ENCODE measurements around the gene SNRNP200.
"Not testable (repeated sequence)": the region's sequence is repeated elsewhere in the genome, so short reads cannot be mapped to it uniquely, and the experiment has no call there.

SNRNP200 gene

GRCh38 chr2:96274355-96275056 is 30.8 kb downstream of the SNRNP200 start:
- no peak for DNase-seq (ENCODE audit: low spot score)

DNA sequence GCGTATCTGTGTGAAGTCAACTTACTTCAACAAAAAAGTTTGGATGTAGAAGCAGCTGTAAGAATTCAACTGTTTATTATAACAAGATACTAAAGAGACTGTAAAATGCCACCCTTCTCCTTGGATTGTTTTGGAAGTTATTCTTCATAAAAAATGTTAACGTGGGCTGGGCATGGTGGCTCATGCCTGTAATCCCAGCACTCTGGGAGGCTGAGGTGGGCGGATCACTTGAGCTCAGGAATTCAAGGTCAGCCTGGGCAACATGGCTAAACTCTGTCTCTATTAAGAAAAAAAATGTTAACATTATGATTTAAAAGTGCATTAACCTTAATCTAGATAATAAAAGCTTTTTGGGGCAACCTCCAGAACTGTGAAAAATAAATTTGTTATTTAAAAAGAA is 31.6 kb downstream of the SNRNP200 start:
- no peak for DNase-seq (ENCODE audit: low spot score)

- DNase-seq (ENCODE audit: low spot score), result no peak
Observed at GRCh38 chr2:96271995-96272394, 33.4 kb downstream of the SNRNP200 start.

- DNase-seq (ENCODE audit: low spot score), result peak; percentile 62
Observed at GRCh38 chr2:96267159-96267971, 38.0 kb downstream of the SNRNP200 start.

- peak; percentile 99 for DNase-seq (ENCODE audit: low spot score)
Observed at GRCh38 chr2:96265840-96266679, 39.3 kb downstream of the SNRNP200 start, which contains the start of the genes CIAO1 and TMEM127. TSS of gene CIAO1 (plus strand) at chr2:96266225. CDS start at chr2:96266351, 126 bp downstream. TSS of gene TMEM127 (minus strand) at chr2:96265997. CDS start at chr2:96265381, 616 bp downstream.

GRCh38 chr2:96265349-96265839 is 40.0 kb downstream of the SNRNP200 start:
- peak; percentile 10 for DNase-seq (ENCODE audit: low spot score)

- peak; percentile 9 for DNase-seq (ENCODE audit: low spot score)
Observed at GRCh38 chr2:96264656-96265348, 40.5 kb downstream of the SNRNP200 start.

DNA sequence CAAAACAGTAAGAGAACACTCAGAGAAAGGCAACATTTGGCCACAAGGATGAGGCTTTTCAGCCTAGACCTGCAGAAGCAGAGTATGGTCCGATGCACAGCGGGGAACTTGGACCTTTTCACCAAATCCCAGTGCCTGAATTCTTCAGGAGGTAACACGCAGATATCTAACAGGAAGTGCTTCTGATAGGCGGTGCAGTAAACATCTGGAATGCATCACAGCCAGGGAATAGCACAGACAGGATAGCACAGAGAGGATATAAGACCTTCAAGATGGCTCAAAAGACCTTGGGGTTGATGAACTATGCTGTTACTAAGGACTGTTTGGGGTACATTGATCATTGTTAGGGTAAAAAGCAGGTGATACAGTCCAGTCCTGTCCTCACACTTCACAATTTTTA is 41.3 kb downstream of the SNRNP200 start:
- no peak for DNase-seq (ENCODE audit: low spot score)

DNA sequence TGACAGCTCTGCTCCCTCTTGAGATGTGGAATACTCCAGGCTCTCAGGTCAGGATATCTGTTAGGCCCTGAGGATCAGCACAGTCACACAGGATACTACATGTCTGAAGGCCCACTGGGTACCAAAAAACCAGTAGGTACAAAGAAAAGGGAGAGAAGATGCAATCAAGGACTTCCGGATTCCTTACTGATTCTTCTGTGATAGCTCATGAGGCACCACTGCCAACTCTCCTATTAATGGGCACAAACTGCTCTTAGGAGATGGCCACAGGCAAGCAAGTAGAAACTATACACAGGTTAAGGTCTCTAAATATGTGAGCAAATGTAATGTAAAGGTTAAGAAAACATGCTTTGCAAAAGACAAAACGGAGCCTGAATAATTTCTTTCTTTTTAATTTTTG is 43.0 kb downstream of the SNRNP200 start:
- no peak for DNase-seq (ENCODE audit: low spot score)

DNA sequence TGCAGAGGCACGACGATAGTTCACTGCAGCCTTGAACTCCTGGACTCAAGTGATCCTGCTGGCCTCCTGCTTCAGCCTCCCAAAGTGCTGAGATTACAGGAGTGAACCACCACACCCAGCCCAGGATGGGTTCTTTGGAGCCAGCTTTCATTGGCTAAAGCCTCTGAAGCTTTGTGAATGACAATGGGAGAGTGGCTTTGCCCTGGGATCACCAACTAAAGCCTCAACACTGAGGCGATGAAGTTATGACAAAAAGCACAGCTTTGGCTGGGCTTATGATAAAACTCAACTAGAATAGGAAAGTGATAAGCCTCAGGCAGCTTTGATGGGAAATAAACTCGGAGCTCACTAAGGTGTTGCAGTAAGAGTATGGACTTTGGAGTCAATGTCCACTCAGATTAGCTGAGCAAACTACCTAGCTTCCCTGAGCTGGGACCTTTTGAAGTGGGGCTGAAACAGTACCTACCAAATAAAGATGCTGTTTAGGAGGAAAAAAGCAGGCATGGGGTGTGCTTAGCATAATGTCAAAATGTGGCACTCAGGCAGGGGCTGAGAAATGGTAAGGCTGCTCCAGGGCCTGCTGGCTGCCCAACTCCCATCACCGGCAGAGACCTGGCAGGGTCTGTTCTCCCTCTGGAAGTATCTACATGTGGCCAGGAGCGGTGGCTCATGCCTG is 43.9 kb downstream of the SNRNP200 start:
- no peak for DNase-seq (ENCODE audit: low spot score)

GRCh38 chr2:96260387-96261260 is 44.7 kb downstream of the SNRNP200 start:
- peak; percentile 22 for DNase-seq (ENCODE audit: low spot score)

GRCh38 chr2:96259497-96259921 is 45.8 kb downstream of the SNRNP200 start:
- DNase-seq (ENCODE audit: low spot score), result no peak

- no peak for DNase-seq (ENCODE audit: low spot score)
Observed at GRCh38 chr2:96258166-96259022, 47.0 kb downstream of the SNRNP200 start.

GRCh38 chr2:96257744-96258143 is 47.6 kb downstream of the SNRNP200 start:
- DNase-seq (ENCODE audit: low spot score), result not testable (repeated sequence)

DNA sequence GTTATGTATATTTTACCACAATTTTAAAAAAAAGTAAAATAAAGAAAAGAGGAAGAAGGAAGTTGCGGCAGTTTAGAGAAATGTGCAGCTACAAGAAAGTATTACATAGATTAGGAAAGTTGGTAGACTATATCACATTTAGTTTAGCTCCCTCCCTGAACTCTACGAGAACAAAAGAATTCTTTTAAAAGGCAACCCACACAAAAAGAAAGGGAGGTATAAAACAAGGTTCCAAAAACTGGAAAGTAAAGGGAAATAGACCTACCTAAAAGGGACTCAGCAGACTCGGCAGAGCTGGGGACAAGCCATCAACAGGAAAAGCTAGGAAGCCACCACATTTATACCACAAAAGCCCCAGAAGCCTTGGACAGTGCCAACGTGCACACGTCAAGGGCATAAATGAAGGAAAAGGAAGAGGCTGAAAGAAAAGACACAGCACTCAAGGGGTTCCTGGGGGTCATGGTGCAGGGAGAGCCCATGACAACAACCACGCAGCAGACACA is 48.7 kb downstream of the SNRNP200 start:
- DNase-seq (ENCODE audit: low spot score), result no peak

GRCh38 chr2:96254571-96254970 is 50.8 kb downstream of the SNRNP200 start:
- no peak for DNase-seq (ENCODE audit: low spot score)

DNA sequence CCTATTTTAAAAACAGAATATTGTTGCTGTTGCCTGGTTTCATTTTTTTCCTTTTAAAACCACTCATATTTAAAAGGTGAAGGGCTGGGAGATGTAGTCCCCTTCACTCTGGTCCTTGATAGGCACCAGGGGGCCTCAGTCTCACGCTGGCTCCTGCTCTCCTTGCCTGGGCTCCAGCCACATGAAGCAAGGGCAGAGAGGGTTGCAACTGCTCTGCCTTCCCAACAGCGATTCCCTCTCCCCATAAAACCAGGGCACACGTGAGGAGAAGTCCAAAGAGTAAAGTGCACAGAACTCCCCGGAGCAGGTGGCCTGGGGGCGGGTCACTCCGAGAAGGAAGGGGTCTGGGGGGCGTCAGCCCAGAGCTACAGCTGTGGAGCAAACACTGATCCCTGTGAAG is 52.3 kb downstream of the SNRNP200 start:
- no peak for DNase-seq (ENCODE audit: low spot score)

DNA sequence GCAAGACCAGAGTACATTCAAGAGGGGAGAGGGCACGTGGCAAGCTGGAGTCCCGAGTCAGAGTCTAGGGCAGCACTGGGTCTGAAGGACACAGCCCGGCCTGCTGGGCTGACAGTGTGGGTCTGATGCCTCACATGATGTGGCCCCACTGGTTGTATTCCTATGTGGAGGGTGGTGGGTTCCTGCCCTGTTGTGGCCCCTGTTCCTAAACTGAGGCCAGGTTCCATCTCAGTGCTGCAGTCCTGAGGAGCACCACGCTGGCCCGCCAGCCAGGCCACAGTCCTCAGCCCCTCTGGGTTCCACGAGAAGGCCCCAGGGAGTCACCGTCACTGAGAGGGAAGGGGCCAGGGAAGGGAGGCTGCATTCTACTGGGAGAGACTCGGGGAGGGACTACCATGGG is 52.8 kb downstream of the SNRNP200 start:
- DNase-seq (ENCODE audit: low spot score), result no peak

Data from activated CD4-positive, alpha-beta T cell treated with anti-CD3 and anti-CD28 coated beads, Interleukin-2, Interleukin-4, amounts not matched to agents 100 ng/mL and 50 ng/mL, durations not matched to agents 16 hours and 8 hours (primary cell).